ENCODE data around the gene L1TD1. TPM values are rescaled to one million over a fixed set of nuclear protein-coding genes. Genes with fewer than 3 reads are reported as not detected.

L1TD1 gene
- total RNA-seq, 3 donors from 2014 or later, result 0.98 to 12.0 (median 1.4) TPM

DNA sequence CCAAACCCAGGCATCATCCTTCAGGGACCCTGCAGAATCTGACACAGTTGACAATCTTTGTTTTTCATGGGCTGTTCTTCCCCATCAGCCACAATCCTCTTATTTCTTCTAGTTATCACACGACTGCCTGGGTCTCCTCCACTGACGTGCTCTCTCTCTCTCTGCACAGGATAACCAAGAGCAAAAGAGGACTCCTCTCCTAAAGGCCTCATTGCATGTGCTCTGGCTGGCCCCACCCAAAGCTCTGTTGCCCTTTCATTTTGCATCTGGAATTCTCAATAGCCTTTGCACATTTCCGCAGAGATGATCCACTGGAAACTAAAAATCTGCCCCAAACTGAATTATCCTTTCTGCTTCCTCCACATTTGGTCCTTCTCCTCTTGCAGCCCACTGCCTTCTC lies 66.0 kb downstream of the L1TD1 start:
- ATAC-seq (no peak), DNase-seq (no peak)
- Histone ChIP-seq H3K4me1 (ENCODE audit: low read depth) (no peaks in the 10 kb centered on the region), H3K36me3 (ENCODE audit: low read depth) (no peaks in the 10 kb centered on the region), H3K4me3 (no peak overlapping the region), H3K9me3 (no peaks in the 10 kb centered on the region)
- intact Hi-C loops (cut with DNase I, micrococcal nuclease), result no loop called here
- TF ChIP-seq, protein P1, sequence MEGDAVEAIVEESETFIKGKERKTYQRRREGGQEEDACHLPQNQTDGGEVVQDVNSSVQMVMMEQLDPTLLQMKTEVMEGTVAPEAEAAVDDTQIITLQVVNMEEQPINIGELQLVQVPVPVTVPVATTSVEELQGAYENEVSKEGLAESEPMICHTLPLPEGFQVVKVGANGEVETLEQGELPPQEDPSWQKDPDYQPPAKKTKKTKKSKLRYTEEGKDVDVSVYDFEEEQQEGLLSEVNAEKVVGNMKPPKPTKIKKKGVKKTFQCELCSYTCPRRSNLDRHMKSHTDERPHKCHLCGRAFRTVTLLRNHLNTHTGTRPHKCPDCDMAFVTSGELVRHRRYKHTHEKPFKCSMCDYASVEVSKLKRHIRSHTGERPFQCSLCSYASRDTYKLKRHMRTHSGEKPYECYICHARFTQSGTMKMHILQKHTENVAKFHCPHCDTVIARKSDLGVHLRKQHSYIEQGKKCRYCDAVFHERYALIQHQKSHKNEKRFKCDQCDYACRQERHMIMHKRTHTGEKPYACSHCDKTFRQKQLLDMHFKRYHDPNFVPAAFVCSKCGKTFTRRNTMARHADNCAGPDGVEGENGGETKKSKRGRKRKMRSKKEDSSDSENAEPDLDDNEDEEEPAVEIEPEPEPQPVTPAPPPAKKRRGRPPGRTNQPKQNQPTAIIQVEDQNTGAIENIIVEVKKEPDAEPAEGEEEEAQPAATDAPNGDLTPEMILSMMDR (IDR thresholded peaks at IDR 0.05), result no peak

Other genes with a start within 250 kb of the L1TD1 start
- gene KANK4, start 124.6 kb downstream of the L1TD1 start, total RNA-seq, result 1 to 10 TPM; 1.6 to 2.6 (median 1.7) TPM
- 10 to 100 TPM; 21.9 to 27.8 (median 26.5) TPM for gene USP1, start 242.2 kb downstream of the L1TD1 start, total RNA-seq